Stimulated activated CD8-positive, alpha-beta memory T cell treated with anti-CD3 and anti-CD28 coated beads, Interleukin-15, amount 100 ng/mL, for 48 hours (primary cell): Measurements from ENCODE around the gene ANKLE2.

Source experiments
- DNase-seq, 2 donors: peaks; one replicate each; pipeline ENCODE4 v3.0.0-alpha.2; 2020; ENCODE audit warnings: low read depth in 2 of 2

ANKLE2 gene

GRCh38 chr12:132689227-132689626 lies 72.4 kb downstream of the ANKLE2 start:
- DNase-seq = no peak

- peak; percentile 94 to 96 for DNase-seq
Observed at GRCh38 chr12:132687211-132688164, 74.1 kb downstream of the ANKLE2 start, which contains the start of the genes POLE and PXMP2. Gene POLE (minus strand): TSS chr12:132687342. CDS start chr12:132687315, 27 bp downstream. Gene PXMP2 (plus strand): TSS chr12:132687587. CDS start chr12:132687671, 84 bp downstream.

GRCh38 chr12:132686825-132687210 lies 74.8 kb downstream of the ANKLE2 start:
- DNase-seq = no peak

GRCh38 chr12:132685400-132685799 lies 76.2 kb downstream of the ANKLE2 start:
- DNase-seq = no peak

GRCh38 chr12:132677492-132677891 lies 84.1 kb downstream of the ANKLE2 start:
- no peak for DNase-seq

GRCh38 chr12:132675757-132676432 lies 85.7 kb downstream of the ANKLE2 start:
- DNase-seq = no peak
